ENCODE results near the gene NEK6.

The NEK6 gene

DNA sequence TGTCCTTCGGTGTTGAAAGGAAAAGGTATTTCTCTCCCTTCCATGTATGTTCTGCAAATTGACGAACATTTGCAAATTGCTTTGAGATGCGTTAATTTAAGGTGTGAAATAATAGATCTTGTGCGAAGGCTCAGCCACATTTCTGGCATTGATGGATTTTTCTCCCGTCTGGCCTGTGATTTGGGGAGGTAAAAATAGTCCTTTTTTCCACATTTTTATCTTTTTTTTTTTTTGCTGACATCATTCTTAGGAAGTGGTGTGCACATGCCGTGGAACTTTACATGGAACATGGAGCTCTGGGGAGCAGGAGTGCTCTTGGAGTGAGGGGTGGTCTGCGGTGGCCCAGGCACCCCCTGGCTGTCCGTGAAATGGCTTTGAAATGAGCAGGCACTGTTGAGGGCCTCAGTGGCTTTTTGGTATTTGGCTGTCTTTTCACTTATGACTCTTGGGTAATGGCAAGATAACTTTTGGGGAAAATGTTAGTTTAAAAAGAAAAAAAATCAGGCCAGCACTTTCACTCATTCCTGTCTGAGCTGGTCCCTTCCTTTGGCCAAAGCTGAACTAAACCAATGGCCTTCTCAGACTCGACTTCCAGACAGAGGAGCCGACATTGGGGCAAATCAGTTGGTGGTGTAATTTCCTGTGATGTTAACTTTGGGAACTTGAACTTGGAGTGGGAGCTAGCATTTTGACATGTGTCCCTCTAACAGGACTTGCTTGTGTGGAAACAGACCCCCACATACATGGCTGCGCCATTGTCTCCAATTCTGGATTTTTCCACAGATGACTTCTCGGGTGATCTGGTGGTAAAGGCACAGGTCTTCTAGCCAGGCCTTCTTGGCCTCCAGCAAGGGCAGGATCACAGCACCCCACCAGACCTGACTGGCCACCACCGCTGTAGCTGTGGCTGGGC, 4.2 kb downstream of the NEK6 start:
- DNase-seq (ENCODE audit: low spot score), result no peak

DNA sequence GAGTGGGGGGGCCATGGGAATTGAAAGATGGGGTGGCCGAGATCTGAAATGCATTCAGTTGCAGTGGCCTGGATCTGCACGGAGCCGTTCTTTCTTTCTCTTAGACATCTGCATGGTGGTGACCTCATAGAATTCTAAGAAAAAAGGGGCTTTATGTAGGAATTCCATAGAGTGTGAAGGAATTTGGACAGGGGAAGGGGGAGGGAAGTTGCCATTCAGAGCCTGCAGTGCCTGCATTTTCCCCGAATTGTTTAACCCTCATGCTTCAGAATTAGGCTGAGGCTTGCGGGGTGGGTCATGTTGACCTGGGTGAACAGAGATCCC, 4.9 kb downstream of the NEK6 start:
- no peak for DNase-seq (ENCODE audit: low spot score)

DNA sequence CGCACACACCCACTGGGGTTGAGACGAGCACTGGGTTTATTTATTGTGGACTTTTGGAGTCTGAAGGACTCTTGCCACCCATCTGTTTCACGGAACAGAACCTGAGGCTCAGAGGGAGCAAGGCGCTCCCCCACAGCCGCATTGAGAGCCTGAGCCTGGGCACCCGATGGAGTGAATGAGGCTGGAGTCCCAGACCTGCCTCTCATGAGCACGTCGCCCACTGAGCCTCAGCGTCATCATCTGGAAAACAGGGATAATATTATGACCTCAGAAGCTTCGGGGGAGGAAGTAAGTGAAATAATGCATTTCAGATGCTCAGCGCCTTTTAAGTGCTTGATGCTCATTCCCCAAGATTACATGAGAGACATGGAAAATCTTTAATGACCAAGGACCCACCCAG, 5.5 kb downstream of the NEK6 start:
- no peak for DNase-seq (ENCODE audit: low spot score)

DNA sequence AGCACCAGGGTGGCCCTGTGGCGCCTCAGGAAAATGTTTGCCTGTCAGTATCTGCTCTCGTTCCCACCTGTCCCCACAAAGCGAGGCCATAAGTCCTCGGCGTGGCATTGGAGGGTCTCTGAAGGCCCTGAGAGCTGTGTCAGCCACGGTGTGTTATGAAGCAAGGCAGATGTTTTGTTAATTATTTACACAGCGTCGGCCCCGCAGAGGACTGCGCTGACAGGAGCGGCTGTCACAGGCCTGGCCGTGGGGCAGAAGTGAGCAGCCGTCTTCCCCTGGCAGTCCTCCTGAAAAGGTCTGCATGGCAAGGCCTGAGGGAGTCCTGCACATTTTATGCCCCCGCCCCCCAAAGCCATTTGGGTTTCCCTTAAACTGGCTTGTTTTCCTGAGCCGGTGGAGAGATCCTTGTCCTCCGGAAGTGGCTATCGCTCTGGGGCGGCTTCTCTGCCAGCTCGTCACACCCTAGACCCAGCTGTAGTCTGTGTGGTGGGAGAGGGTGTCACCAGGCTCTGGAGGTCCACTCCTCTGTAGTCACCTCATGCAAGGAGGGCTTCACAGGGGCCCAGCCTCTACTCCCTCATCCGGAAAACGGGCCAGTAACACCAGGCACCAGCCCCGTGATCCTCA, 6.2 kb downstream of the NEK6 start:
- DNase-seq (ENCODE audit: low spot score), result no peak

DNA sequence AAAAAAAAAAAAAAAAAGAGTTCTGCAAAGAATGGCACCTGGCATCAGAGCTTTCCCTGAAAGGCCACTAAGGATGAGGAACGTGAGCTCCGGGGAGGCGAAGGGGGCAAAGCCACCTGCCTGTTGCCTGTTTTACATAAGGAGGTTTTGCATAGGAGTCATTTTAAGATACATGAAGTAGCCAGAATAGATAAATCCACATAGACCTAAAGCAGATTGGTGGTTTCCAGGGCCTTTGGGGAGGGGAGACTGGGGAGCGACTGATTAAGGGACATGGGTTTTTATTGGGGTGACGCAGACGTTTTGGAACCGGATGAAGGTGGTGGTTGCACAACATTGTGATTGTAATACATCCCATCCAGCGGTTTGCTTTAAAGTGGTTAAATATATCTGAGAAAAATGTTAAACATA, 7.1 kb downstream of the NEK6 start:
- DNase-seq (ENCODE audit: low spot score), result no peak

DNA sequence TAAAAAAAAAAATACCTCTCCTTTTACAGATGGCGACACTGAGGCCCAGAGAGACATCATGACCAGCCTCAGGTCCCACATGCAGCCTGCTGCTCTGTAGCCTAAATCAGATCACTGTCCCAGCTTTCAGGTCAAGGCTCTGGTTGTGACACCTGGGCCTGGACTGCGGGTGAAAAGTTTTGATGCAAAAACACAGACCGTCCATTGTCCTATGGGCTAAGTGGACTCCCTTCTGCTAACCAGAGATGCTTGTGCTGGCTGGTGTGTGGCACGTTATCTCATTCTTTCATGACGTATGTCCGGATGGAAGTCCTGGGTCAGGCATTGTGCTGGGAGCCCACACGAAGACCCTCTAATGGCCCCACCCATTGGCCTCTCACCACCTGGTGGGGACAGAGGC, 7.8 kb downstream of the NEK6 start:
- no peak for DNase-seq (ENCODE audit: low spot score)

DNA sequence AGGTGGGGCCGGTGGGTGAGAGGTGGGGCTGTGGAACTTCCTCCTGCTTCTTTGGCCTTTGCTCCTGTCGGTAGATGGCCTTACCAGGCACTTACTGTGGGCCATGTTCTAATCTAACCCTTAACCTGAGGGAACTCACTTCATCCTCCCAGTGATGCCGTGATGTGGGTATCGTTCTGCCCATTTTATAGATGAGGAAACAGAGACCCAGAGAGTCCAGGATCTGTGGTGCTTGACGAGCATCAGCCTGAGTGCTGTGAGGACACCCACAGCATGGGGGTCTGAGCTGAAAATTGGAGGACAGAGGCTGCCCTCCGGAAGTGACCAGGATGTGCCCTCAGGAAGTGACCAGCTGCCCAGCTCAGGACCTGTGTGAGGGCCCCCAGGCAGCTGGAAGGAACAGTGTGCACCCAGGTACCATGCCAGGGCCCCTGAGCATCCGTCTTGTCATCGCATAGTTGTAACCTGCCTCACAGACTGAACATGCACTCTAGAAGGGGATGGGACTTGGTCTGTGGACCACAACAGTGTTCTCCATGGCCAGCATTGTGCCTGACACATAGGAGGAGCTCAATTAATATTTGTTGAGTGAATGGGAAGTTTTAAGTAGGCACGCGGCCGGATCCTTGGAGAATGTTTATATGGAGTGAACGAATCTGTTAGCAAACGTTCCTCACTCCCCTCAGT, 8.5 kb downstream of the NEK6 start:
- DNase-seq (ENCODE audit: low spot score), result no peak

DNA sequence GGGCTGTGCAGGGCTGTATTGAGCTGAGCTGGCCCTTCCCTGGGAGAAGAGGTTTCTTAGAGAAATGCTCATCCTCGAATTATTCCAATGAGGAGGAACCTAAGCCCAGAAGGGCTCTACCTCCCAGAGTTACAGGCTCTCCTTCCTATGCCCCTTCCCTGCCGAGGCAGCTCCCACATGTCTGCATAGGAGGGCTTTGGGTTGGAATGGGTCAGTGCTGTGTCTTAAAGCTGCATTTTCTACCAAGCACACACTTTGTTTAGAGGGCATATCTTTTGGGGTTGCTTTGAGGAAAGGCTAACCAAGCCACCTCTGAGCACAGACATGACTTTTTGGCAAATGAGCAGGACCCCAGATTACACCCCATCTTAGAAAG, 9.1 kb downstream of the NEK6 start:
- DNase-seq (ENCODE audit: low spot score), result no peak

DNA sequence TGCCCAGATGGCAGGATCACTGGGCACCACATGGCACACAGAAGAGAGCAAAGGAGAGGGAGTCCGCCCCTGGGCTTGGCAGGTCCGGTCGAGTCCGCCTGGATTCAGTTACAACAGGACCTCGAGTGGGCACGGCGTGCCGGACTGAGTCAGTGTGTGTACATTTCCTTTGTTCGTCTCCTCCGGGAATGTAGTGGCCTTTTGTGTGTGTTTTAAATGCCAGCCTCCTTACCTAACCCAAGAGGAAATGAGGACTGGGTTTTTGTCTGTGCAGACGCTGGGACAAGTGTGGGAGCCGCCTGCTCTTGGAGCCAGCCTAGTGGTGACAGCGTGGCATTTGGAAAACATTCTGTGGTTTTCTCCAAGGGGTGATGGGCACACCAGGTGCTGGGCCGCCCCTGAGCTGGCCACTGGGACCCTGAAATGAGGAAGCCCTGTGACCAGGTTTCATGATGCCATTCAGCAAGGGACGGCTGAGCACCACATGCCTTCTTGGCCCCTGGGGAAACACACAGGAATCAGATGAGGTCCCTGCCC, 9.6 kb downstream of the NEK6 start:
- no peak for DNase-seq (ENCODE audit: low spot score)

DNA sequence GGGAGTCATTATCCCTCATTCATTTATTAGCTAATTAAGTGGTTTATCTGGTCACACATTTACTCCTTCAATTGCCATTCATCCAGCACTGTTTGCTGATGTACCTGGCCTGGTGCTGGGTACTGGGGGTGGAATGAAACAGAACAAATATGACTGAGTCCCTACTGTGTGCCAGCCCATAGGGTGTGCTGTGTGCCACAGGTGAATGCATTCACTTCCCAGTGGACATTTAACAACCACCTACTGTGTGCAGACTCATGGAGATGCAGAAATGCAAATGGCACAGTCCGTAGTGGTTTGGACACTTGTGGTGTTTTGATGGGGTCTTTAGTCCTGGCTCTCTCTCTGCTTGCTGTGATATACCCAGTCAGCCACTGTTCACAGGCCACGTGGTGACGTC, 10.5 kb downstream of the NEK6 start:
- no peak for DNase-seq (ENCODE audit: low spot score)

DNA sequence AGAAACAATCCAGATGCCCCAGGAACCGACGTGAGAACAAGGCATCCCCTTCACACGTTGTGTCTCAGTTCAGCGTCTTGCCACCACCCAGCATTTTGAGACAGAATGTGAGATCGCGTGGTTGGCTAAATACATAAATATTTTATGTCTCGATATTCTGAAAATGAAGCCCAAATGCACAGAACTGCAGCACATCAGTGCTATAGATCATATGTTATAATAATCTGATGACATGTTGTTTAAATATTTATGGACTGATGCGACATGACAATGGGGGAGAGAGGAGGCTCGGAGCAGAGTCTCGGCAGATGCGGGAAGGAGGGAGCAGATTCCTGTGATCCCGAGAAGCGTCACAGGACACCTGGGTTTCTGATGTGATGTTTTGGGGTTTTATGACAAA, 10.9 kb downstream of the NEK6 start:
- no peak for DNase-seq (ENCODE audit: low spot score)

DNA sequence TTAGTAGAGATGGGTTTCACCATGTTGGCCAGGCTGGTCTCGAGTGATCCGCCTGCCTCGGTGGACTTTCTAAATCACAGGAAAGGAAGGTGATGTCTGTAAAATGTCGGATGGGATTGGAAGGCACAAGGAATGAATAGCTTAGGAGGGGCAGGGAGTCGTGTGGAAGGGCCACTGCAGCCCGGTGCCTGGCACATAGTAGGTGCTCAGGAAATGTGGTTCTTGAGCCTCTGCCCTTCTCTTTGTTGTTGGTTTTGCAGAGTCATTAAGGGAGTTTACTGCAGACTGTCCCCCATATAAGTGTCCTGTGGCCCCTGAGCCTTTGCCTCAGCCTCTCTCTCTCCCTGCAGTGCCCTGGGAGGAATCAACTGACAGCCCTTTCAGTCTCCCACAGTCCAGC, 11.8 kb downstream of the NEK6 start:
- DNase-seq (ENCODE audit: low spot score), result no peak

DNA sequence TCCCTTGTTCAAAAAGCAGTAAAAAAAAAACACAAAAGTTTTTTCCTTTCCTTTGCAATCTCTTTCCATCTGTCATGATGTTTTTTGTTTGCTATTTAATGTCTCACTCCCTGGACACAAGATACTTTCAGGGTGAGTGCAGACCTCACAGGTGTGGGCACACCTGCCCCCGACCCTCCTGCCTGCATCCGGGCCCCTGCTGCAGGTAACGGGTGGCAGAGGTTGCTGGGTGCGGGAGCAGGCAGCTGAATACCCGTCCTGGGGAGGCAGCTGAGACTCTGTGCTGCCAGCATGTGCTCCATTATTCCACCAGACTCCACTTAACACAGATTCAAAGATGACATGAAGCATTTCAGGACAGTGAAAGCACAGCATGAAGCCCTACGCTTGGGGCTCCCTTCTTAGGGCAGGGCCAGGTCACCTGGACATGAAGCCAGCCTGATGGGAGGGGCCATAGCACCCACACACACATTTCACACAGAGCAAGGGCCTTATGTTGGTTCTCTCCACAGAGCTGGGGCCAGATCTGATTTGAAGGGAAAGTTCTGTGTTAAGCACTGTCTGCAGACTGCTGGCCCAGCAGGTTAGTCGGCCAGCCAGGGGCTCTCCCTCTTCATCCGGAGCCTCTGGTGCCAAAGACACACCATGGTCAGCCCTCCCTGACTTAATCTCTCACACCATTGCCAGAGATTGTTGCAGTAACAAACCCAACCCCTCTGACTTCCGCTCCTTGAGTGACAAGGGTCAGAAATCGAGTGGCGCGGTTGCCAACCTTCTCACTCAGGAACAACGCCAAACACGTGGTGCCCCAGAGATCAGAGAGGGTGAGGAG, 13.0 kb downstream of the NEK6 start:
- no peak for DNase-seq (ENCODE audit: low spot score)

DNA sequence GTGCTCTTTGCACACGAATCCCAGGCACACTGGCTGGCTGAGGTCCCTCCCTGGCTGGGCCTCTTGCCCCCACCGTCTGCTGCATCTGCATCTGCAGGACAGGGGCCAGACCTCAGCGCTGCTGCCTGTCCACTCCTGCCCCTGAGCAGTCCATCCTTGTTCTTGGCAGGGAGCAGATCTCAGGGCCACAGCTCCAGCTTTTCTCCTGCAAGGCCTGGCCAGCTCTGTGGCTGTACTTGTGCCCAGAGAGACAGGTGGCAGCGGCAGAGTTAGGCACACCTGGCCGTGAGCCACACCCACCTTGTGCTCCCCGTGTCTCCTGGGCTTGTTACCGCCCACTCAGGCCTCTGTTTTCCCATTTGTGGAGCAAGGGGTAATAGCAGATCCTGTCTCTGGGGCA, 13.9 kb downstream of the NEK6 start:
- no peak for DNase-seq (ENCODE audit: low spot score)

DNA sequence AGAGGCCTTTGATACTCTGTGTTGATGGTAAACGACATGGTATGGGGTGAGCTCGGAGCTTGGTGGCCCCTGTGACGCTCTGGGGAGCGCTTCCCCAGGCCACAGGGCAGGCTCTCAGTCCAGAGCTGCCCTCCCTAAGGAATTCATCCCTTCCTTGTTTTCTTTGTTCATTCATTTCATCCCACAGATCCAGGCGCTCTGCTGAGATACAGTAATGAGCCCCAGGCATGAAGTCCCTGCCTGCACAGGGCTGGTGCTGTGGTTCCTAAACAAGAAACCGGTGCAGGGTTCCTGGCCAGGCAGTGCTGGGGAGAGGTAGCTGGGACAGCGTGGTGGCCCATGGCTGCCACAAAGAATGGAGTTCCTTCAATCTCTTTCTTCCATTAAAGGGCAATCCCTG, 14.4 kb downstream of the NEK6 start:
- no peak for DNase-seq (ENCODE audit: low spot score)

DNA sequence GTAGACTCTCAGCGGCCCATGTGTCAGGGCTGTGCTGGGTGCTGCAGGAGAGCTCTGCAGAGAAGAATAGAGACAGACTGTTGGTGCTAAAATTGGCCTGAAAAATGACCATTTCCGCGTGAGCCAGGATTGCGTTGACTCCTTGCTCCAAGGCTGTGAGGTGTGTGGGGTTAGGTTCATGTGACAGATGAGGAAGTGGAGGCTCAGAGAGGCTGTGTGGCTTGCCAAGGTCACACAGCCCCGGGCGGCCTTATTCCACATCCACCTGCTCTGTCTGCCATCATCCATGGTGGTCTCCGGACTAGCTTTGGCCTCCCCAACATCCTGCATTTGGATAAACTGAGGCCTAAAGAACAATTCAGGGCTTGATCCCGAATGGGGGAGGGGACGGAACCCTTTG, 15.2 kb downstream of the NEK6 start:
- DNase-seq (ENCODE audit: low spot score), result no peak

DNA sequence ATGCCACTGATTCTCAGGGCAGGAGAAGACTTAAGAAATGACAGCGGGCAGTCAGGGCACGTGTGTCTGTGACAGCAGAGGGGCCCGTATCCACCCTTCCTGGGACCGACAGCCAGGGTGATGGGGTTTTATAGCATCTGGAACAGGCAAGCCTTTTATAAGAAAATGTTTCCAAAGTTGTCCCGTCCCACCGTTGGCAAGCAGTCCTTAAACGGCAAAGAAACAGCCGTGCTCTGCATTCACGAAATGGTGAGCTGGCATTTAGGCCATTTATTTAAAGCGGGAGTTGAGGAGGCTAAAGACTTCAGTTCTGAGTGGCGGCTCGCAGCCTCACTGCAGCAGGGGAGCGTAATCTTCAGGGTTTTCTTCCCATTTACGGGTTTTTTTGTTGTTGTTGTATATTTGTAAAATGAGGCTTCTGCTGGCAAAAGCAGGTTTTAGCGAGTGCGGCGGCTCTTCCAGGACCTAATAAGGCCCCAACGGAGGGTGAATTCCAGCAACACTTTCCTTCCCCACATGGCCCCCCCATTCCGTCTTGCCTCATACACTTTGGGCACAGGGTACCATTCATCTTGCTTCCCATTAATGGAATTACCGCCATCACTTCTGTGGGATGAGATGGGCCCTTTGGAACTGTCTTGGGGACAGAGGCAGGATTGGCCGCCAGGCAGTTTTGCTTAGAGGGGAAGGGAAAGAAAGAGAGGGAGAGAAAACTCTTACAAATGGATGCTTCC, 15.8 kb downstream of the NEK6 start:
- no peak for DNase-seq (ENCODE audit: low spot score)

DNA sequence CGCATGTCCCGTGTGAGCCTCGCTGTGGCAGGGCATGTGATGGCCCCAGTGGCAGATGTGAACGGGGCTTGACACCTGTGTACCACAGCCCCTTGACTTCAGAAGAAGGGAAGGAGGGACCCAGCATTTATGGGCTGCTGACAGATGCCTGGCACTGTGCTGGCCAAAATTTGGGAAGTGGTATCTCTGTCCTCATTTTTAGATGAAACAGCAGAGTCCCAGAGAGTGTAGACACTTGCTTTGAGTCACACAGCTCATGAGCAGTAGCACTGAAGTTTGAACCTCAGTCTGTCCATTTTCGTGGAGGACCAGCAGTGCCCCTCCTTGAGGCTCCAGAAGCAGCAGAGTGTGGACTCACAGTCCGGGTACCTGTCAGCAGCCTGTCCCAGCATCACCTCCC, 16.5 kb downstream of the NEK6 start:
- DNase-seq (ENCODE audit: low spot score), result no peak

DNA sequence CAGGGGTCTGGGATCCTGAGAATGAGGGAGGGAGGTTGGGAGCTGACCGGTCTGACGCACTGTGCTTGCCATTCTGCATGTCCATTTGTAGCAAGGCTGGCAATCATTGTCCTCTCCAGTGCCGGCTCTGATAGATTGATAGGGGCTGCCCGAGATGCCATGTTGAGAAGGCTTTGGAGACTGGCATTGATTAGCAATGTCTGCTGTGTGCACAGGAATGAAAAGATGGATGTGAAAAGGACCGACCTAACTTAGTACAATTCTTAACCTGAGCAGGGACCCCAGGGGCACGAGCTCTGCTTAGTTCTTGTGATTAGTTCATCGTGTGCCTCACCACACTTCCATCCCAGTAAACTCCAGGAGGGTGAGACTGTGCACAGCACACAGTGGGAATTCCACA, 17.0 kb downstream of the NEK6 start:
- DNase-seq (ENCODE audit: low spot score), result no peak

DNA sequence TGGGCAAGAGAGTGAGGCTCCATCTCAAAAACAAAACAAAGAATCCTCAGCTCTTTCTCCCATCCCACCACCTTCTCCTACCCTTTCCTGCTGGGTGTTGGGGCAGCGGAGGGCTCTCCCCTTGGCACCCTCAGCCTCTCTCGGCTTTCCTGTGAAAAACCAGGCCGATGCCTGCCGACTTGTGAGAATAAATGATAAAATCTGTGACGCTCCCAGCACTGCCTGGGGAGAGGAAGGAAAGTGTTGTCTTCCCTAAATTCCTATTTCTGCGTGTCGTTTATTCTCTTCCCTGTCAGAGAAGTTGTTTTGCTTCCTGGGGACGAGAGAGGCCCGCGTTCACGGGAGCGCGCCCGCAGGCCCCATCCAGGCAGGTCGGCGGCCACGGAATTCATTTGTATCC, 19.7 kb downstream of the NEK6 start:
- DNase-seq (ENCODE audit: low spot score), result no peak

DNA sequence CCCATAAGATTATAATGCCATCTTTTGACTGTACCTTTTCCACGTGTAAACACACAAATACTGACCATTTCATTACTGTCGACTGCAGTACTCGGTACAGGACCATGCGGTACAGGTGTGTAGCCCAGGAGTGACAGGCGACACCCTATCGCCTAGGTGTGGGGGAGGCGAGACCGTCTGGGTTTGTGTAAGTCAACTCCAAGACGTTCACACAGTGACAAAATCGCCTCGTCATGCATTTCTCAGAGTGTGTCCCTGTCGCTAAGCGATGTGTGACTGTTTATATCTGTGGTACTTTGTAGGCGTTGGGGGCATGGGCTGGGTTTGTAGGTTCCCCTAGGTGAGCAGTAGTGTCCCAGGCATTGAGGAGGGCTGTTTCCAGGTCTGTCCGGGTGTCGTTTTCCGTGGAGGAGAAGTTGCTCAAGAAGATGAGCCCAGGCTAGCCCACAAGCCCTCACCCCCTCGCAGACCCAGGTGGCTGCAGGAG, 20.3 kb downstream of the NEK6 start:
- no peak for DNase-seq (ENCODE audit: low spot score)

Data from globus pallidus (tissue), 1 donor.